Breast epithelium (tissue), 4 donors: Measurements from ENCODE around the gene STXBP6. TPM values are rescaled to one million over a fixed set of nuclear protein-coding genes. Genes with fewer than 3 reads are reported as not detected.

Experiments used
- DNase-seq, 2 donors: peaks; one replicate each; pipeline ENCODE4 v3.0.0-alpha.2; 2019; ENCODE audit warnings: low spot score in 2 of 2
- H3K27ac ChIP-seq, 2 donors: fragments of 200-600 bp; sonication (generic) in 1 of 2; one replicate each; pipeline ENCODE4 v1.5.1; 2016 to 2019; ENCODE audit warnings: mild to moderate bottlenecking in 1 of 2
- H3K27me3 ChIP-seq, 2 donors: fragments of 200-600 bp; sonication (generic) in 1 of 2; one replicate each; pipeline versions ENCODE4 v1.5.1 to v1.6.0; 2017 to 2019; ENCODE audit warnings: control low read depth in 1 of 2, mild to moderate bottlenecking in 1 of 2
- H3K36me3 ChIP-seq: fragments of 200-600 bp; one replicate; pipeline ENCODE4 v1.5.1; 2019
- H3K4me1 ChIP-seq, 2 donors: fragments of 200-600 bp; sonication (generic); one replicate each; pipeline ENCODE4 v1.5.1; 2016 to 2019; ENCODE audit warnings: control low read depth in 1 of 2
- H3K4me3 ChIP-seq, 3 donors: fragments of 200-600 bp; sonication (generic); 1 replicate in 2 of 3; 2 replicates in 1 of 3; pipeline ENCODE4 v1.5.1; 2016 to 2019; ENCODE audit warnings: mild to moderate bottlenecking in 3 of 3, moderate library complexity in 2 of 3
- H3K9me3 ChIP-seq, 2 donors: fragments of 200-600 bp; sonication (generic) in 1 of 2; one replicate each; pipeline ENCODE4 v1.5.1; 2016 to 2019; ENCODE audit warnings: control low read depth in 1 of 2
- POLR2A ChIP-seq: fragments of 450-650 bp; IDR thresholded peaks from one replicate; pipeline ENCODE4 v1.6.1; 2016; ENCODE audit warnings: antibody characterized with exemption, mild to moderate bottlenecking, moderate library complexity
- POLR2AphosphoS5 ChIP-seq, 3 donors: sonication (generic); formaldehyde crosslinking; IDR thresholded peaks; one replicate each; pipeline ENCODE4 v1.6.1; 2017; ENCODE audit warnings: antibody characterized with exemption in 3 of 3
- intact Hi-C: fragments of 100-400 bp; cut with DNase I; formaldehyde crosslinking; loops from one replicate; pipeline ENCODE4 v1.15.1; 2023; ENCODE audit warnings: low total_unique reads
- total RNA-seq, 3 donors: library from RNA; depleted of rRNA; stranded (reverse); fragments of >200 nt; gene quantifications; one replicate each; pipeline ENCODE4 v1.1.0, GENCODE V29; 2016
- TF ChIP-seq, protein P1 (sequence below), 3 donors: fragments of 450-650 bp; IDR thresholded peaks; one replicate each; pipeline ENCODE4 v1.5.1; 2016 to 2017; ENCODE audit warnings: antibody characterized with exemption in 3 of 3, mild to moderate bottlenecking in 3 of 3, moderate library complexity in 3 of 3

The STXBP6 gene
- total RNA-seq, 3 donors from 2014 or later, result 2.6 to 8.3 (median 5.3) TPM

- TF ChIP-seq POLR2A (no peak), POLR2AphosphoS5 (IDR thresholded peaks at IDR 0.05) (no peak)
- TF ChIP-seq, protein P1, sequence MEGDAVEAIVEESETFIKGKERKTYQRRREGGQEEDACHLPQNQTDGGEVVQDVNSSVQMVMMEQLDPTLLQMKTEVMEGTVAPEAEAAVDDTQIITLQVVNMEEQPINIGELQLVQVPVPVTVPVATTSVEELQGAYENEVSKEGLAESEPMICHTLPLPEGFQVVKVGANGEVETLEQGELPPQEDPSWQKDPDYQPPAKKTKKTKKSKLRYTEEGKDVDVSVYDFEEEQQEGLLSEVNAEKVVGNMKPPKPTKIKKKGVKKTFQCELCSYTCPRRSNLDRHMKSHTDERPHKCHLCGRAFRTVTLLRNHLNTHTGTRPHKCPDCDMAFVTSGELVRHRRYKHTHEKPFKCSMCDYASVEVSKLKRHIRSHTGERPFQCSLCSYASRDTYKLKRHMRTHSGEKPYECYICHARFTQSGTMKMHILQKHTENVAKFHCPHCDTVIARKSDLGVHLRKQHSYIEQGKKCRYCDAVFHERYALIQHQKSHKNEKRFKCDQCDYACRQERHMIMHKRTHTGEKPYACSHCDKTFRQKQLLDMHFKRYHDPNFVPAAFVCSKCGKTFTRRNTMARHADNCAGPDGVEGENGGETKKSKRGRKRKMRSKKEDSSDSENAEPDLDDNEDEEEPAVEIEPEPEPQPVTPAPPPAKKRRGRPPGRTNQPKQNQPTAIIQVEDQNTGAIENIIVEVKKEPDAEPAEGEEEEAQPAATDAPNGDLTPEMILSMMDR (IDR thresholded peaks at IDR 0.05), result no peak
- H3K9me3 ChIP-seq, result no peaks in the 10 kb centered on the region
- H3K4me1 ChIP-seq, result no peaks in the 10 kb centered on the region
- H3K27ac ChIP-seq, result no peak overlapping the region
- no peak for DNase-seq
- no peak overlapping the region for H3K4me3 ChIP-seq
- no peaks in the 10 kb centered on the region for H3K27me3 ChIP-seq
- intact Hi-C loops, result no loop called here
- H3K36me3 ChIP-seq, result no peaks in the 10 kb centered on the region
Observed at GRCh38 chr14:25006961-25007795, 42.8 kb downstream of the STXBP6 start.

DNA sequence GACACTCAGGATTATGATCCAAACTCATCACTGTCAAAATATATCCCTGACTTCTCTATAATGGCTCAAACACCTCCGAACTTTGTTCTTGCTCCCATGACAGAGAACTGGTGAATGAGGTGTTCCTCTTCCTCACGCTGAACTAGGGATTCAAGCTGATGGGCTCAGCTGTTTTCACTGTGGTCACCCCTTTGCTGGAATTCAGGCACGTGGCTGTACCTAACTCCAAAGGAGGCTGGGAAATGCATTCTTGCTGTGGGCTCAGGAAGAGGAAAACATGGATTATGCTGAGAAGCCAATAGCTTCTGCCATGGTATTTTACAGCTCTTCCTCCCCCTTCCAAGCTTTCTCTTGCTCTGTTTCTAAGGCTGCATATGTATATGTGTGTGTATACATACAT is 43.9 kb downstream of the STXBP6 start:
- Histone ChIP-seq H3K9me3 (no peaks in the 10 kb centered on the region), H3K4me1 (no peaks in the 10 kb centered on the region), H3K27ac (no peak overlapping the region), H3K27me3 (no peaks in the 10 kb centered on the region), H3K4me3 (no peak overlapping the region), H3K36me3 (no peaks in the 10 kb centered on the region)
- TF ChIP-seq POLR2AphosphoS5 (IDR thresholded peaks at IDR 0.05) (no peak), POLR2A (no peak)
- intact Hi-C loops, result no loop called here
- no peak for DNase-seq

- no peaks in the 10 kb centered on the region for H3K4me1 ChIP-seq
- H3K9me3 ChIP-seq, result no peaks in the 10 kb centered on the region
- intact Hi-C loops, result no loop called here
- DNase-seq, result no peak
- no peaks in the 10 kb centered on the region for H3K27me3 ChIP-seq
- H3K4me3 ChIP-seq, result no peak overlapping the region
- TF ChIP-seq, protein P1 (IDR thresholded peaks at IDR 0.05), result no peak
- TF ChIP-seq POLR2AphosphoS5 (IDR thresholded peaks at IDR 0.05) (no peak), POLR2A (no peak)
- no peak overlapping the region for H3K27ac ChIP-seq
- no peaks in the 10 kb centered on the region for H3K36me3 ChIP-seq
Observed at GRCh38 chr14:25004389-25004809, 45.5 kb downstream of the STXBP6 start.

DNA sequence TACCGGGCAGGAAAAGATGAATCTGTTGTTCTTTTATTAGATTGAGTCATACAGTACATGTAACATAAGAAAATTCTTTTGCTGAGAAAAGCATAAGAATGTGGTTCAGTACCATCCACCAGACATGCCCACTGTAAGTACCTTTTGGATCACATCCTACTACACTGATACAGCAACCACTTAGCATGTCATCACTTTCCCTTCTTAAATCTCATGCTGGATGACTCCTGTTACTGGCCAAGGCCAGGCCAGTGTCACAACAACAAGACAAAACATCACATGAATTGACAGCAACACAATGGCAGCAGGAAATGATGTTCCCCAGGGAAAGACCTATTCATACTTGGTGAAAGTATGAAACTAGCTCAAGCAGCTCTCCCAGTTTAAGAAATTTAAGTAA is 46.4 kb downstream of the STXBP6 start:
- H3K4me1 ChIP-seq, result no peaks in the 10 kb centered on the region
- no peak for DNase-seq
- H3K36me3 ChIP-seq, result no peaks in the 10 kb centered on the region
- TF ChIP-seq POLR2AphosphoS5 (IDR thresholded peaks at IDR 0.05), result no peak
- no peak for TF ChIP-seq POLR2A
- TF ChIP-seq, protein P1 (IDR thresholded peaks at IDR 0.05), result no peak
- no peak overlapping the region for H3K4me3 ChIP-seq
- no peaks in the 10 kb centered on the region for H3K27me3 ChIP-seq
- intact Hi-C loops, result no loop called here
- H3K9me3 ChIP-seq, result no peaks in the 10 kb centered on the region
- H3K27ac ChIP-seq, result no peak overlapping the region

DNA sequence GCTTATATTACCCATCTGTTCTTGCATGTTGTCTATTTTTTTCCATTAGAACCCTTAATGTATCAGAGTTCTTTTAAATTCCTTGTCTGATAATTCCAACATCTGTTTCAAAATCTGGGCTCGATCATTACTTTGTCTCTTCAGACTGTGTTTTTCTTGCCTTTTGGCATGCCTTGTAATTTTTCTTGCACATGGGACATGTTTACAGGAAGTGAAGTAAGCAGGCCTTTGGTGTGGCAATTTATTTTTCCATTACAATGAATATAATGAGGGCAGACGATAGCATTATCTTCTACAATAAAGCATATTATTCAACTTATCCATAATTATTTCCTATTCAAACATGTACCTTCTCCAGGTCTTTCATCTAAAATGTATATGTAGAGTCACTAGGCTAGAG is 48.3 kb downstream of the STXBP6 start:
- H3K4me3 ChIP-seq, result no peak overlapping the region
- no peaks in the 10 kb centered on the region for H3K27me3 ChIP-seq
- peak overlapping the region in 1 of 2 donors; percentile 40 for H3K27ac ChIP-seq
- TF ChIP-seq, protein P1 (IDR thresholded peaks at IDR 0.05), result no peak
- no peak for TF ChIP-seq POLR2AphosphoS5 (IDR thresholded peaks at IDR 0.05)
- TF ChIP-seq POLR2A, result no peak
- no peaks in the 10 kb centered on the region for H3K4me1 ChIP-seq
- H3K36me3 ChIP-seq, result no peaks in the 10 kb centered on the region
- no peaks in the 10 kb centered on the region for H3K9me3 ChIP-seq
- DNase-seq, result no peak
- intact Hi-C loops, result no loop called here
